Tibial artery (tissue), 4 donors: ENCODE data around the gene COL16A1.
A peak's percentile ranks its signal among the peaks of the same experiment; 100 is the strongest.
"Not testable (repeated sequence)": the region's sequence is repeated elsewhere in the genome, so short reads cannot be mapped to it uniquely, and the experiment has no call there.

Experiments
- DNase-seq, 2 donors: peaks; one replicate each; pipeline ENCODE4 v3.0.0-alpha.2; 2019
- H3K27ac ChIP-seq, 2 donors: fragments of 200-600 bp; sonication (generic) in 1 of 2; 1 replicate in 1 of 2; 2 replicates in 1 of 2; pipeline ENCODE4 v1.5.1; 2018 to 2019; ENCODE audit warnings: mild to moderate bottlenecking in 1 of 2
- H3K27me3 ChIP-seq, 2 donors: fragments of 200-600 bp; sonication (generic) in 1 of 2; one replicate each; pipeline versions ENCODE4 v1.5.1 to v1.6.0; 2016 to 2019
- H3K36me3 ChIP-seq, 3 donors: fragments of 200-600 bp; sonication (generic) in 2 of 3; one replicate each; pipeline ENCODE4 v1.5.1; 2016 to 2019; ENCODE audit warnings: mild to moderate bottlenecking in 2 of 3
- H3K4me1 ChIP-seq, 4 donors: fragments of 200-600 bp; sonication (generic) in 2 of 4; 1 replicate in 3 of 4; 2 replicates in 1 of 4; pipeline ENCODE4 v1.5.1; 2016 to 2019
- H3K4me3 ChIP-seq, 2 donors: fragments of 200-600 bp; sonication (generic) in 1 of 2; 1 replicate in 1 of 2; 2 replicates in 1 of 2; pipeline ENCODE4 v1.5.1; 2018 to 2019; ENCODE audit warnings: mild to moderate bottlenecking in 2 of 2
- H3K9me3 ChIP-seq, 3 donors: fragments of 200-600 bp; sonication (generic) in 1 of 3; one replicate each; pipeline ENCODE4 v1.5.1; 2016 to 2019
- CTCF ChIP-seq, 2 experiments: fragments of 200-600 bp in 1 of 2; fragments of 450-650 bp in 1 of 2; IDR thresholded peaks; one replicate each; pipeline ENCODE4 v1.5.1; 2017 to 2019; ENCODE audit warnings: antibody characterized with exemption in 2 of 2, mild to moderate bottlenecking in 1 of 2, moderate library complexity in 1 of 2
- intact Hi-C: fragments of 100-400 bp; cut with DNase I; formaldehyde crosslinking; loops from one replicate; pipeline ENCODE4 v1.15.0; 2023; ENCODE audit warnings: low total_unique reads

Gene COL16A1

DNA sequence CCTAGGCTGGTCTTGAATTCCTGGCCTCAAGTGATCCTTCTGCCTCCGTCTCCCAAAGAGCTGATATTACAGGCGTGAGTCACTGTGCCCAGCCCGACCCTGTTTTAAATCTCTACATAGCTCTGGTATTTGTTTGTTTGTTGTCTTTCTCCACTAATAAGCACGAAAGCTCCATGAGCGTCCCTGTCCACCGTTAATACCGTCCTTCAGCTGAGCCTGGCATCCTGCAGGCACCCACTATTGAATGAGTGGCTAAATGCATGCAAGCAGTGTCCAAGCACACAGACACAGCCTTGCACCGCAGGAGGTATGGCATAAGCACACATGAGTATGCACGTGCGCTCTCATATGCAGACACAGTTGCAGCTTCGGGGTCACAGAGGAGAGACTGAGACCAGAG lies 4.5 kb upstream of the COL16A1 start:
- Histone ChIP-seq H3K27me3 (no peaks in the 10 kb centered on the region), H3K9me3 (no peaks in the 10 kb centered on the region), H3K36me3 (no peaks in the 10 kb centered on the region), H3K27ac (peak overlapping the region in 1 of 2 donors; percentile 12), H3K4me1 (peaks cover 8 to 54% (median 40%) of the 10 kb centered on the region in 4 donors), H3K4me3 (no peak overlapping the region)
- TF ChIP-seq CTCF (IDR thresholded peaks at IDR 0.05) = no peak
- no peak for DNase-seq
- intact Hi-C loops = loop anchor here (5.0 kb wide), 1 partner anchor 46 kb away; no protein-coding TSS in a partner anchor

DNA sequence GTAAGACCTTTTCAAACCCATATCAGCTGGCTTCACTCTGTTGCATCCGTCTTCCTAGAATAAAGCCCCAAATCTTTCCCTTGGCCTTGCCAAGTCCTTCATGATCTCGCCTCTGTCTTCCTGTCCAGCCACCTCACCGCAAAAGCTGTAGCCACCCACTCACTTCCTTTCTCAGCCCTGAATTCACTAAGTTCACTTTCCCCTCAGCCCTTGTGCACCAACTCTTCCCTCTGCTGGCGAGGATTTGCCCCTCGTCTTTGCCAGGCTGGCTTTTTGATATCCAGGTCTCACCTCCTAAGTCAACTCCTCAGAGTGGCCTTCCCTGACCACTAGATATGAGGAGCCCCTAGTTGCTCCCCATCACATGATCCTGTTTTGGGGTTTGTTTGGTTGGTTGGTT lies 3.9 kb upstream of the COL16A1 start:
- H3K4me1 ChIP-seq = peaks cover 5 to 54% (median 40%) of the 10 kb centered on the region in 4 donors
- intact Hi-C loops = loop anchor here (5.0 kb wide), 1 partner anchor 45 kb away; no protein-coding TSS in a partner anchor
- no peak for DNase-seq
- no peaks in the 10 kb centered on the region for H3K36me3 ChIP-seq
- H3K27me3 ChIP-seq = no peaks in the 10 kb centered on the region
- no peak overlapping the region for H3K4me3 ChIP-seq
- H3K9me3 ChIP-seq = no peaks in the 10 kb centered on the region
- peak overlapping the region in 1 of 2 donors; percentile 12 for H3K27ac ChIP-seq
- no peak for TF ChIP-seq CTCF (IDR thresholded peaks at IDR 0.05)

DNA sequence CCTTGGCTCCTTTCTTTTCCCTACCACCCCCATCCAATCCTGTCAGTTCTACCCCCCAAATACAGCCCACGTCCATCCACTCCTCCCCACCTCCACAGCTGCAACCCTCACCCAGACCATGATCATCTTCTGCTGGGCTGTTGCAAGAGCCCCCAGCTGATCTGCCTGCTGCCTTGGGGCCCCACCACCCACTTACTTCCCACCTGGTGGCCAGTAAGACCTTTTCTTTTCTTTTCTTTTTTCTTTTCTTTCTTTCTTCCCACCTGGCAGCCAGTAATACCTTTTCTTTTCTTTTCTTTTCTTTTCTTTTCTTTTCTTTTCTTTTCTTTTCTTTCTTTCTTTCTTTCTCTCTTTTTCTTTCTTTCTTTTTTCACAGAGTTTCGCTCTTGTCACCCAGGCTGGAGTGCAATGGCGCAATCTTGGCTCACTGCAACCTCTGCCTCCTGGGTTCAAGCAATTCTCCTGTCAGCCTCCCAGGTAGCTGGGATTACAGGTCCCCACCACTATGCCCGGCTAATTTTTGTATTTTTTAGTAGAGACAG lies 3.3 kb upstream of the COL16A1 start:
- peaks cover 0 to 54% (median 40%) of the 10 kb centered on the region in 4 donors for H3K4me1 ChIP-seq
- H3K36me3 ChIP-seq, H3K9me3 ChIP-seq, H3K27ac ChIP-seq, H3K4me3 ChIP-seq, H3K27me3 ChIP-seq, DNase-seq: not testable (repeated sequence)
- intact Hi-C loops = loop anchor here (5.0 kb wide), 1 partner anchor 45 kb away; no protein-coding TSS in a partner anchor

DNA sequence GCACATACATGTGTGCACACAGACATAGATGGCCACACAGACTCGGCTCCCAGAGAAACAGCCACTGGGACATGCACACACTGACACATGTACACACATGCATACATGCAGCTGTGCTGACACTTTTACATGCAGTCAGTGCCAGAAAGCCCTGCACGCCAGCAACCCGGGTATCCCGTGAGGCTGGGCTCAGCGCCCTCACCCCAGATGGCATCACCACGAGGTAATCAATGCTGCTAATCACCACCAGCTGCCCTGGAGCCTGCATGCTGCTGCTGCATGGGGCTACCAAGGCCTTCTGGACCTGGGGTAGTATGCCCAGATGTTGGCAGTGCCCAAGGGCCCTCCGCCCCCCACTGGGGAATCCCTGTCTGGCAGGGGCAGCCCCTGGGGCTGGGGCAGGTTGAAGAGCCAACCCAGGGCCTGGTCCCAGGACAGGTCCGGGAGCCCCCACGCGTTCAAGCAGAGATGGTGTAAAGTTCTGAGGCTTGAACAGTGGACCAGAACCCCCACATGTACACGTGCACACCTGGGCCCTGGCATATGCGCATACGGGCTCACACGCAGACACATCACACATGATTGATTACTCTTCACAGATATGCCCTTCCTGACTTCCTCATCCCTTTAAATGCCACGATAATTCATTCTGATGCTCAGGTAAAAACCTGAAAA lies 2.7 kb upstream of the COL16A1 start:
- intact Hi-C loops = loop anchor here (5.0 kb wide), 1 partner anchor 44 kb away; no protein-coding TSS in a partner anchor
- peaks cover 0 to 54% (median 44%) of the 10 kb centered on the region in 4 donors for H3K4me1 ChIP-seq

GRCh38 chr1:31705080-31705866 lies 1.5 kb upstream of the COL16A1 start:
- no peaks in the 10 kb centered on the region for H3K9me3 ChIP-seq
- no peaks in the 10 kb centered on the region for H3K27me3 ChIP-seq
- H3K27ac ChIP-seq = peak overlapping the region; percentile 83
- H3K36me3 ChIP-seq = no peaks in the 10 kb centered on the region
- H3K4me3 ChIP-seq = peak overlapping the region; percentile 54 to 62
- peaks cover 4 to 66% (median 54%) of the 10 kb centered on the region in 4 donors for H3K4me1 ChIP-seq
- intact Hi-C loops = loop anchor here (5.0 kb wide), 1 partner anchor 43 kb away; no protein-coding TSS in a partner anchor
- TF ChIP-seq CTCF (IDR thresholded peaks at IDR 0.05) = peak; percentile 35 to 57
- DNase-seq = peak; percentile 56 to 83

More for the DNA sequence above, 2.7 kb upstream of the COL16A1 start:
- Histone ChIP-seq H3K4me3 (no peak overlapping the region), H3K27ac (no peak overlapping the region), H3K27me3 (no peaks in the 10 kb centered on the region), H3K36me3 (no peaks in the 10 kb centered on the region), H3K9me3 (no peaks in the 10 kb centered on the region)
- no peak for TF ChIP-seq CTCF (IDR thresholded peaks at IDR 0.05)
- no peak for DNase-seq
